Measurements from ENCODE around the gene MBD1. TPM values are rescaled to one million over a fixed set of nuclear protein-coding genes. Genes with fewer than 3 reads are reported as not detected.

MBD1 gene
- total and polyA plus RNA-seq, 12 donors: 29.5 to 59.0 (median 45.1) TPM

GRCh38 chr18:50283469-50284209, 2.3 kb upstream of the MBD1 start:
- no peak for TF ChIP-seq CTCF (IDR thresholded peaks at IDR 0.05)
- ATAC-seq (no peak), DNase-seq (peak in 1 of 2 donors; percentile 13)
- Histone ChIP-seq H3K4me3 (no peak overlapping the region), H3K9me3 (no peaks in the 10 kb centered on the region), H3K27ac (no peak overlapping the region), H3K36me3 (peaks cover 0 to 52% (median 8%) of the 10 kb centered on the region in 9 donors), H3K27me3 (no peaks in the 10 kb centered on the region), H3K4me1 (peaks cover 12 to 48% (median 33%) of the 10 kb centered on the region in 9 donors)
- intact Hi-C loops (cut with DNase I): loop anchor here in 4 of 10 donors (10.0 kb wide), 2 partner anchors 91 to 761 kb away; partner anchors contain the start of gene SKA1 (in 3 of the 4)
- WGBS, 2 donors: 93% methylated on average over 29 of the region's 29 CpGs

- Histone ChIP-seq H3K4me1 (peaks cover 12 to 45% (median 33%) of the 10 kb centered on the region in 9 donors), H3K36me3 (peaks cover 0 to 60% (median 11%) of the 10 kb centered on the region in 9 donors), H3K27me3 (no peaks in the 10 kb centered on the region), H3K9me3 (no peaks in the 10 kb centered on the region), H3K27ac (peak overlapping the region in 1 of 10 donors; percentile 93), H3K4me3 (peak overlapping the region in 2 of 10 donors; percentile 79 to 98)
- 94 to 95% methylated on average over 42 of the region's 42 CpGs for WGBS, 2 donors
- ATAC-seq (no peak), DNase-seq (peak in 1 of 2 donors; percentile 33)
- intact Hi-C loops (cut with DNase I): loop anchor here in 4 of 10 donors (10.0 kb wide), 2 partner anchors 92 to 762 kb away; partner anchors contain the start of gene SKA1 (in 3 of the 4)
- TF ChIP-seq CTCF (IDR thresholded peaks at IDR 0.05): no peak
These were observed 1.4 kb upstream of the MBD1 start for GRCh38 chr18:50282521-50283335.

GRCh38 chr18:50281972-50282520, 723 bp upstream of the MBD1 start:
- Histone ChIP-seq H3K36me3 (peaks cover 0 to 67% (median 12%) of the 10 kb centered on the region in 9 donors), H3K4me1 (peaks cover 12 to 47% (median 33%) of the 10 kb centered on the region in 9 donors), H3K27ac (peak overlapping the region; percentile 73 to 98 (median 90)), H3K27me3 (no peaks in the 10 kb centered on the region), H3K4me3 (peak overlapping the region; percentile 75 to 98 (median 90)), H3K9me3 (no peaks in the 10 kb centered on the region)
- WGBS, 2 donors: 33 to 34% methylated on average over 32 to 35 of the region's 35 CpGs
- intact Hi-C loops (cut with DNase I): loop anchor here in 4 of 10 donors (10.0 kb wide), 2 partner anchors 93 to 763 kb away; partner anchors contain the start of gene SKA1 (in 3 of the 4)
- DNase-seq: no peak
- TF ChIP-seq CTCF (IDR thresholded peaks at IDR 0.05): no peak
- peak in 4 of 8 donors; percentile 1 to 25 (median 1) for ATAC-seq
